ENCODE data around the gene FRMD4A.

FRMD4A gene

GRCh38 chr10:14253079-14253478, 77.6 kb downstream of the FRMD4A start:
- TF ChIP-seq NFIC (IDR thresholded peaks at IDR 0.05), result no peak
- no peak for TF ChIP-seq CEBPB (IDR thresholded peaks at IDR 0.05)
- no peak for TF ChIP-seq ZBTB7A (IDR thresholded peaks at IDR 0.05; ENCODE audit: low read depth)
- TF ChIP-seq TCF12 (IDR thresholded peaks at IDR 0.05; ENCODE audit: low read depth), result no peak
- TF ChIP-seq EP300 (IDR thresholded peaks at IDR 0.05; ENCODE audit: borderline replicate concordance), result no peak
- TF ChIP-seq REST (IDR thresholded peaks at IDR 0.05; ENCODE audit: low read depth), result no peak

- TF ChIP-seq ZBTB7A (IDR thresholded peaks at IDR 0.05; ENCODE audit: low read depth) (no peak), CEBPB (IDR thresholded peaks at IDR 0.05) (no peak), EP300 (IDR thresholded peaks at IDR 0.05; ENCODE audit: borderline replicate concordance) (no peak), TEAD4 (IDR thresholded peaks at IDR 0.05) (no peak), USF1 (IDR thresholded peaks at IDR 0.05) (no peak), TAF1 (IDR thresholded peaks at IDR 0.05; ENCODE audit: low read depth) (no peak)
Measured at GRCh38 chr10:14250496-14251076, 80.1 kb downstream of the FRMD4A start.

- no peak for TF ChIP-seq TEAD4 (IDR thresholded peaks at IDR 0.05)
- TF ChIP-seq YY1 (IDR thresholded peaks at IDR 0.05; ENCODE audit: low read depth), result no peak
- no peak for TF ChIP-seq EP300 (IDR thresholded peaks at IDR 0.05; ENCODE audit: borderline replicate concordance)
- no peak for TF ChIP-seq REST (IDR thresholded peaks at IDR 0.05; ENCODE audit: low read depth)
- no peak for TF ChIP-seq FOXM1 (IDR thresholded peaks at IDR 0.05; ENCODE audit: borderline replicate concordance, low read depth)
- no peak for TF ChIP-seq EGR1 (IDR thresholded peaks at IDR 0.05)
- no peak for TF ChIP-seq USF1 (IDR thresholded peaks at IDR 0.05)
- no peak for TF ChIP-seq NFIC (IDR thresholded peaks at IDR 0.05)
- TF ChIP-seq CREB1 (IDR thresholded peaks at IDR 0.05; ENCODE audit: low read depth), result no peak
- no peak for TF ChIP-seq TAF1 (IDR thresholded peaks at IDR 0.05; ENCODE audit: low read depth)
Measured at GRCh38 chr10:14247377-14248116, 83.2 kb downstream of the FRMD4A start.

- TF ChIP-seq MAX (IDR thresholded peaks at IDR 0.05), result no peak
- no peak for TF ChIP-seq YY1 (IDR thresholded peaks at IDR 0.05; ENCODE audit: low read depth)
- no peak for TF ChIP-seq USF1 (IDR thresholded peaks at IDR 0.05)
- no peak for TF ChIP-seq TEAD4 (IDR thresholded peaks at IDR 0.05)
- no peak for TF ChIP-seq CEBPB (IDR thresholded peaks at IDR 0.05)
- no peak for TF ChIP-seq TCF12 (IDR thresholded peaks at IDR 0.05; ENCODE audit: low read depth)
- no peak for TF ChIP-seq EP300 (IDR thresholded peaks at IDR 0.05; ENCODE audit: borderline replicate concordance)
- TF ChIP-seq CREB1 (IDR thresholded peaks at IDR 0.05; ENCODE audit: low read depth), result no peak
- no peak for TF ChIP-seq TAF1 (IDR thresholded peaks at IDR 0.05; ENCODE audit: low read depth)
- no peak for TF ChIP-seq FOXM1 (IDR thresholded peaks at IDR 0.05; ENCODE audit: borderline replicate concordance, low read depth)
- no peak for TF ChIP-seq EGR1 (IDR thresholded peaks at IDR 0.05)
Measured at GRCh38 chr10:14244801-14245211, 85.9 kb downstream of the FRMD4A start.

- no peak for TF ChIP-seq USF1 (IDR thresholded peaks at IDR 0.05)
- no peak for TF ChIP-seq CEBPB (IDR thresholded peaks at IDR 0.05)
- no peak for TF ChIP-seq YY1 (IDR thresholded peaks at IDR 0.05; ENCODE audit: low read depth)
- no peak for TF ChIP-seq EGR1 (IDR thresholded peaks at IDR 0.05)
- no peak for TF ChIP-seq FOXM1 (IDR thresholded peaks at IDR 0.05; ENCODE audit: borderline replicate concordance, low read depth)
- no peak for TF ChIP-seq ZBTB7A (IDR thresholded peaks at IDR 0.05; ENCODE audit: low read depth)
- no peak for TF ChIP-seq MAX (IDR thresholded peaks at IDR 0.05)
- TF ChIP-seq RAD21 (IDR thresholded peaks at IDR 0.05; ENCODE audit: low read depth), result no peak
Measured at GRCh38 chr10:14244147-14244546, 86.6 kb downstream of the FRMD4A start.

All from Ishikawa (cell line).